ENCODE data around the gene CDKL5.
"Not testable (repeated sequence)": the region's sequence is repeated elsewhere in the genome, so short reads cannot be mapped to it uniquely, and the experiment has no call there.

CDKL5 gene

GRCh38 chrX:18425199-18426003, at the start of gene CDKL5:
Gene CDKL5, plus strand, starts transcription at chrX:18425608. Its CDS starts 81,489 bp downstream, at chrX:18507097.
- DNase-seq = peak; percentile 95

GRCh38 chrX:18377796-18378195, 47.6 kb upstream of the CDKL5 start:
- no peak for DNase-seq

- DNase-seq = no peak
Measured at GRCh38 chrX:18389966-18390365, 35.4 kb upstream of the CDKL5 start.

GRCh38 chrX:18390941-18391538, 34.4 kb upstream of the CDKL5 start:
- DNase-seq = peak; percentile 21

GRCh38 chrX:18394477-18394876, 30.9 kb upstream of the CDKL5 start:
- DNase-seq = no peak

- DNase-seq = no peak
Measured at GRCh38 chrX:18401848-18402213, 23.6 kb upstream of the CDKL5 start.

GRCh38 chrX:18406531-18407266, 18.7 kb upstream of the CDKL5 start:
- DNase-seq = no peak

- no peak for DNase-seq
Measured at GRCh38 chrX:18410038-18410437, 15.4 kb upstream of the CDKL5 start.

GRCh38 chrX:18415386-18415785, 10.0 kb upstream of the CDKL5 start:
- DNase-seq = no peak

- DNase-seq = no peak
Measured at GRCh38 chrX:18422325-18422724, 3.1 kb upstream of the CDKL5 start.

GRCh38 chrX:18422886-18423285, 2.5 kb upstream of the CDKL5 start:
- DNase-seq = no peak

- DNase-seq = peak; percentile 42
Measured at GRCh38 chrX:18424482-18425198, 768 bp upstream of the CDKL5 start.

GRCh38 chrX:18426004-18426320, 554 bp downstream of the CDKL5 start:
- no peak for DNase-seq

- no peak for DNase-seq
Measured at GRCh38 chrX:18428006-18428405, 2.6 kb downstream of the CDKL5 start.

- DNase-seq = not testable (repeated sequence)
Measured at GRCh38 chrX:18433288-18433687, 7.9 kb downstream of the CDKL5 start.

- no peak for DNase-seq
Measured at GRCh38 chrX:18434896-18435295, 9.5 kb downstream of the CDKL5 start.

GRCh38 chrX:18436017-18436416, 10.6 kb downstream of the CDKL5 start:
- DNase-seq = no peak

- no peak for DNase-seq
Measured at GRCh38 chrX:18440835-18441234, 15.4 kb downstream of the CDKL5 start.

GRCh38 chrX:18441780-18442367, 16.5 kb downstream of the CDKL5 start:
- DNase-seq = no peak

- no peak for DNase-seq
Measured at GRCh38 chrX:18448416-18448815, 23.0 kb downstream of the CDKL5 start.

- no peak for DNase-seq
Measured at GRCh38 chrX:18449236-18449635, 23.8 kb downstream of the CDKL5 start.

GRCh38 chrX:18455384-18455783, 30.0 kb downstream of the CDKL5 start:
- no peak for DNase-seq

GRCh38 chrX:18457000-18457399, 31.6 kb downstream of the CDKL5 start:
- no peak for DNase-seq
